OCI-LY1 (cell line): ENCODE measurements around the gene NUDCD3.

Source experiments
- H2AFZ ChIP-seq: fragments of 200-600 bp; sonication (generic), shearing (Covaris generic); 2 replicates; pipeline ENCODE4 v1.6.0; 2014; ENCODE audit warnings: antibody characterized with exemption, mild to moderate bottlenecking, low read length
- H3F3A ChIP-seq: fragments of 200-600 bp; sonication (generic), shearing (Covaris generic); 2 replicates; pipeline ENCODE4 v1.6.0; 2014; ENCODE audit warnings: mild to moderate bottlenecking, antibody characterized with exemption, low read length, moderate library complexity; ENCODE audit not compliant: insufficient read depth
- H3K27ac ChIP-seq: fragments of 200-600 bp; sonication (generic); 2 replicates; pipeline ENCODE4 v1.5.1; 2014; ENCODE audit warnings: low read length, mixed run types, mild to moderate bottlenecking, low read depth; ENCODE audit not compliant: poor library complexity, severe bottlenecking
- H3K27me3 ChIP-seq: fragments of 200-600 bp; sonication (generic); 2 replicates; pipeline ENCODE4 v1.6.0; 2014; ENCODE audit warnings: antibody characterized with exemption, mild to moderate bottlenecking, low read length, moderate library complexity; ENCODE audit not compliant: insufficient read depth
- H3K36me3 ChIP-seq: fragments of 200-600 bp; sonication (generic); 2 replicates; pipeline ENCODE4 v1.6.1; 2014; ENCODE audit warnings: mild to moderate bottlenecking, antibody characterized with exemption, low read length, moderate library complexity, mixed read lengths; ENCODE audit not compliant: insufficient read depth
- H3K4me1 ChIP-seq: fragments of 200-600 bp; sonication (generic); 2 replicates; pipeline ENCODE4 v1.5.1; 2014; ENCODE audit warnings: mild to moderate bottlenecking, low read length, moderate library complexity; ENCODE audit not compliant: insufficient read depth, severe bottlenecking
- H3K4me2 ChIP-seq: fragments of 200-600 bp; sonication (generic), shearing (Covaris generic); 2 replicates; pipeline ENCODE4 v1.6.1; 2014; ENCODE audit warnings: low read length
- H3K4me3 ChIP-seq: fragments of 200-600 bp; sonication (generic); 2 replicates; pipeline ENCODE4 v1.5.1; 2014; ENCODE audit warnings: low read length, low read depth, mild to moderate bottlenecking, mixed read lengths; ENCODE audit not compliant: poor library complexity, severe bottlenecking
- H3K79me2 ChIP-seq: fragments of 200-600 bp; shearing (Covaris generic); 2 replicates; pipeline ENCODE4 v1.6.1; 2016; ENCODE audit warnings: mixed run types, low read length, mixed read lengths; ENCODE audit not compliant: insufficient read depth
- H3K9ac ChIP-seq: fragments of 200-600 bp; sonication (generic), shearing (Covaris generic); 2 replicates; pipeline ENCODE4 v1.6.1; 2014; ENCODE audit warnings: mild to moderate bottlenecking, low read length, mixed read lengths
- H3K9me2 ChIP-seq: fragments of 200-600 bp; sonication (generic), shearing (Covaris generic); 2 replicates; pipeline ENCODE4 v1.6.1; 2014; ENCODE audit warnings: low read depth, mild to moderate bottlenecking, low read length, mixed read lengths
- H3K9me3 ChIP-seq: fragments of 200-600 bp; shearing (Covaris generic); 2 replicates; pipeline ENCODE4 v1.6.1; 2014; ENCODE audit warnings: low read length, mixed read lengths
- H4K20me1 ChIP-seq: fragments of 200-600 bp; sonication (generic), shearing (Covaris generic); 2 replicates; pipeline ENCODE4 v1.6.0; 2016; ENCODE audit warnings: mild to moderate bottlenecking, low read length; ENCODE audit not compliant: insufficient read depth
- EZH2 ChIP-seq: fragments of 200-600 bp; sonication (generic), shearing (Covaris generic); IDR thresholded peaks from 2 replicates; pipeline ENCODE4 v1.8.0; 2017; ENCODE audit warnings: borderline replicate concordance, mixed run types, mild to moderate bottlenecking, antibody characterized with exemption, low read length, moderate library complexity, mixed read lengths
- TF ChIP-seq, protein P1 (sequence below): fragments of 200-600 bp; sonication (generic), shearing (Covaris generic); IDR thresholded peaks from 2 replicates; pipeline ENCODE4 v1.5.1; 2017; ENCODE audit warnings: mild to moderate bottlenecking, antibody characterized with exemption, low read length, moderate library complexity, mixed read lengths

Gene NUDCD3

DNA sequence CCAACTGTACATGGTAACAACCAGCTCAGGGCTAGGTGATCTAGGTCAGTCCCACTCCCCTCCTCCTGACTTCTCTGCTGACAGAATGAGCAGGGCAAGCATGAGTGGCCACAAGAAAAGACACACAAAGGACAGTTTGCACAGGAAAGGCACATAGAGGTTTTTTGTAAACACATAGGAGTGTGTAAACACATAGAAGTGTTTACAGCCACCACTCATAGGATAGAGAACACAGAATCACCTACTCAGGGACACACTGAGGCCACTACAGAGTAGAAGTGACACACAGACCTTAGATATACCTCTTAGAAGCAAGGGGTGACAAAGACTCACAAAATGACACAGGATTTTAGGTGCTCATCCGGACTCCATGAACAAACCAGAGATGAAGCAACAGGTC, 19.0 kb downstream of the NUDCD3 start:
- Histone ChIP-seq H3K36me3 (peaks cover 82% of the 10 kb centered on the region), H3F3A (no peaks in the 10 kb centered on the region), H4K20me1 (no peaks in the 10 kb centered on the region), H3K27ac (no peak overlapping the region), H3K9ac (no peak overlapping the region), H3K27me3 (no peaks in the 10 kb centered on the region), H3K4me1 (peaks cover 11% of the 10 kb centered on the region), H3K9me2 (no peaks in the 10 kb centered on the region), H3K9me3 (no peaks in the 10 kb centered on the region), H3K4me2 (no peak overlapping the region), H3K79me2 (peaks cover 31% of the 10 kb centered on the region), H3K4me3 (no peak overlapping the region), H2AFZ (no peak overlapping the region)
- TF ChIP-seq EZH2, result no peak
- TF ChIP-seq, protein P1, sequence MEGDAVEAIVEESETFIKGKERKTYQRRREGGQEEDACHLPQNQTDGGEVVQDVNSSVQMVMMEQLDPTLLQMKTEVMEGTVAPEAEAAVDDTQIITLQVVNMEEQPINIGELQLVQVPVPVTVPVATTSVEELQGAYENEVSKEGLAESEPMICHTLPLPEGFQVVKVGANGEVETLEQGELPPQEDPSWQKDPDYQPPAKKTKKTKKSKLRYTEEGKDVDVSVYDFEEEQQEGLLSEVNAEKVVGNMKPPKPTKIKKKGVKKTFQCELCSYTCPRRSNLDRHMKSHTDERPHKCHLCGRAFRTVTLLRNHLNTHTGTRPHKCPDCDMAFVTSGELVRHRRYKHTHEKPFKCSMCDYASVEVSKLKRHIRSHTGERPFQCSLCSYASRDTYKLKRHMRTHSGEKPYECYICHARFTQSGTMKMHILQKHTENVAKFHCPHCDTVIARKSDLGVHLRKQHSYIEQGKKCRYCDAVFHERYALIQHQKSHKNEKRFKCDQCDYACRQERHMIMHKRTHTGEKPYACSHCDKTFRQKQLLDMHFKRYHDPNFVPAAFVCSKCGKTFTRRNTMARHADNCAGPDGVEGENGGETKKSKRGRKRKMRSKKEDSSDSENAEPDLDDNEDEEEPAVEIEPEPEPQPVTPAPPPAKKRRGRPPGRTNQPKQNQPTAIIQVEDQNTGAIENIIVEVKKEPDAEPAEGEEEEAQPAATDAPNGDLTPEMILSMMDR, result no peak

DNA sequence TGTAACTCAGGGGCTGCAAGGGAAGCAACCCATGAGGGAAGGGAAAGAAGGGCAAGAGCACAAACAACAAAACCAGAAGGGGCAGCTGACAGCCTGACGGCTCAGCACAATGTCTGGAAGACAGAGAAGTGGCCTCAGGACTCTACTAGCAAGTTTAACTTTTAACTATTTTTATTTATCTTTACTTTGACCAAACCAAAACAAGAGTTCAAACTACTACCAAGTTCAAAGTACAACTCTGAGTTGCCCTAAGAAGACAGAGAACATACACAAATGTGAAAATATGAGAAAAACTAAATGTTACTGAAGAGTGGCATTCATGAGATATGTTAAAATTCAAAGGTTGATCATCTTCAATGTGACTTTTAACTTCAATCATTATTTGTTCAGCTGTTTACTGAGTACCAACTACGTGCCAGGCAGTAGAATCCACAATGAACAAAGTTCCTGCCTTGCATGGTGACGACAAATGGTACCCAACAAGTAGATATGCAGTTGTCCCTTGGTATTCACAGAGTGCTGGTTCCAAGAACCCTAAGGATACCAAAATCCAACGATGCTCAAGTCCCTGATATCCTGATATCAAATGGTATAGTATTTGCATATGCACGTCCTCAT, 19.7 kb downstream of the NUDCD3 start:
- no peak overlapping the region for H2AFZ ChIP-seq
- H3K36me3 ChIP-seq, result peaks cover 82% of the 10 kb centered on the region
- H3K27me3 ChIP-seq, result no peaks in the 10 kb centered on the region
- no peak for TF ChIP-seq EZH2
- TF ChIP-seq, protein P1, result no peak
- no peak overlapping the region for H3K4me2 ChIP-seq
- no peak overlapping the region for H3K4me3 ChIP-seq
- no peaks in the 10 kb centered on the region for H4K20me1 ChIP-seq
- H3K9me3 ChIP-seq, result no peaks in the 10 kb centered on the region
- H3K79me2 ChIP-seq, result peaks cover 31% of the 10 kb centered on the region
- H3K9ac ChIP-seq, result no peak overlapping the region
- H3K27ac ChIP-seq, result no peak overlapping the region
- H3K4me1 ChIP-seq, result peaks cover 15% of the 10 kb centered on the region
- no peaks in the 10 kb centered on the region for H3K9me2 ChIP-seq
- H3F3A ChIP-seq, result no peaks in the 10 kb centered on the region

DNA sequence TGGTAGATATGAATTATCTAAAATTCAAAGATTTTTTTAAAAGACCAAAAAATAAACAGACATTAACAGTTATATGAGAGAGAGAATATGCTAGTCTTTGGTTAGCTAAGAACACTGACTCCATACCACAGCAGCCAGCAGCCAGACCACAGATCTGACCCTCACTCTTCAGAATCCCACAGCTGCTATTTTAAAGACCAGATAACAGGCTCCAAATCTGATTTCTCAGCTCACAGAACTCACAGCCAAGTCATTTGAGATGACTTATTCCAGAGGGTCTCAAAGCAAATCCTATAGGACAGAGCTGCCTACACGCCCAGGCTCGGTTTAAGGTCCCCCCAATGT, 20.4 kb downstream of the NUDCD3 start:
- Histone ChIP-seq H3K4me1 (peaks cover 21% of the 10 kb centered on the region), H4K20me1 (no peaks in the 10 kb centered on the region)

More for the DNA sequence above, 20.4 kb downstream of the NUDCD3 start:
- Histone ChIP-seq H3K27ac (no peak overlapping the region), H2AFZ (no peak overlapping the region), H3K27me3 (no peaks in the 10 kb centered on the region), H3F3A (no peaks in the 10 kb centered on the region), H3K9me3 (no peaks in the 10 kb centered on the region), H3K36me3 (peaks cover 84% of the 10 kb centered on the region), H3K4me3 (no peak overlapping the region), H3K79me2 (peaks cover 34% of the 10 kb centered on the region), H3K9me2 (no peaks in the 10 kb centered on the region), H3K4me2 (no peak overlapping the region), H3K9ac (no peak overlapping the region)
- TF ChIP-seq, protein P1, result no peak
- no peak for TF ChIP-seq EZH2
